ENCODE results near the gene RALGPS1.

- TF ChIP-seq EZH2 (IDR thresholded peaks at IDR 0.05; ENCODE audit: low read depth, low read length, severe bottlenecking) = no peak
- no peak for TF ChIP-seq CTCF (IDR thresholded peaks at IDR 0.05; ENCODE audit: control extremely low read depth in 1 of 3, insufficient read depth in 1 of 3, low read depth in 1 of 3, low read length in 3 of 3)
- TF ChIP-seq CBX8 (IDR thresholded peaks at IDR 0.05; ENCODE audit: borderline replicate concordance, low read depth, low read length) = no peak
- no peak for TF ChIP-seq SUZ12 (IDR thresholded peaks at IDR 0.05; ENCODE audit: low read length)
- TF ChIP-seq MAX (IDR thresholded peaks at IDR 0.05) = no peak
- TF ChIP-seq CEBPB (IDR thresholded peaks at IDR 0.05; ENCODE audit: low read depth, low read length) = no peak
- no peak for TF ChIP-seq POLR2AphosphoS5 (IDR thresholded peaks at IDR 0.05; ENCODE audit: low read depth, low read length)
- no peak for TF ChIP-seq CHD1 (IDR thresholded peaks at IDR 0.05; ENCODE audit: low read depth, low read length)
- no peak for TF ChIP-seq SRF (IDR thresholded peaks at IDR 0.05; ENCODE audit: low read depth, low read length)
- no peak for TF ChIP-seq POLR2A (IDR thresholded peaks at IDR 0.05; ENCODE audit: control extremely low read depth in 1 of 2, low read depth in 2 of 2, low read length in 2 of 2)
Measured at GRCh38 chr9:127005770-127006314, 91.3 kb downstream of the RALGPS1 start.

Measured in H1 (cell line).